GM19463 (cell line): ENCODE results near the gene NDOR1.

Experiments
- ATAC-seq: cut with Tn5 transposase; IDR thresholded peaks from one replicate; pipeline ENCODE4 v1.9.1; 2021; ENCODE audit warnings: mild to moderate bottlenecking, moderate library complexity; ENCODE audit not compliant: unreplicated experiment

Gene NDOR1

DNA sequence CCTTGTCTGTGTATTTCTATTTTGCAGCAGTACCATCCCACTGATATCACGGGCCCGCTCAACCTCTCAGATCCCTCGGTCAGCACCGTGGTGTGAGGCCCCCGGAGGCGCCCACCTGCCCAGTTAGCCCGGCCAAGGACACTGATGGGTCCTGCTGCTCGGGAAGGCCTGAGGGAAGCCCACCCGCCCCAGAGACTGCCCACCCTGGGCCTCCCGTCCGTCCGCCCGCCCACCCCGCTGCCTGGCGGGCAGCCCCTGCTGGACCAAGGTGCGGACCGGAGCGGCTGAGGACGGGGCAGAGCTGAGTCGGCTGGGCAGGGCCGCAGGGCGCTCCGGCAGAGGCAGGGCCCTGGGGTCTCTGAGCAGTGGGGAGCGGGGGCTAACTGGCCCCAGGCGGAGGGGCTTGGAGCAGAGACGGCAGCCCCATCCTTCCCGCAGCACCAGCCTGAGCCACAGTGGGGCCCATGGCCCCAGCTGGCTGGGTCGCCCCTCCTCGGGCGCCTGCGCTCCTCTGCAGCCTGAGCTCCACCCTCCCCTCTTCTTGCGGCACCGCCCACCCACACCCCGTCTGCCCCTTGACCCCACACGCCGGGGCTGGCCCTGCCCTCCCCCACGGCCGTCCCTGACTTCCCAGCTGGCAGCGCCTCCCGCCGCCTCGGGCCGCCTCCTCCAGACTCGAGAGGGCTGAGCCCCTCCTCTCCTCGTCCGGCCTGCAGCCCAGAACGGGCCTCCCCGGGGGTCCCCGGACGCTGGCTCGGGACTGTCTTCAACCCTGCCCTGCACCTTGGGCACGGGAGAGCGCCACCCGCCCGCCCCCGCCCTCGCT is 37.5 kb upstream of the NDOR1 start:
- peak; percentile 34 for ATAC-seq

- peak; percentile 7 for ATAC-seq
Observed at GRCh38 chr9:137168573-137168903, 37.0 kb upstream of the NDOR1 start.

DNA sequence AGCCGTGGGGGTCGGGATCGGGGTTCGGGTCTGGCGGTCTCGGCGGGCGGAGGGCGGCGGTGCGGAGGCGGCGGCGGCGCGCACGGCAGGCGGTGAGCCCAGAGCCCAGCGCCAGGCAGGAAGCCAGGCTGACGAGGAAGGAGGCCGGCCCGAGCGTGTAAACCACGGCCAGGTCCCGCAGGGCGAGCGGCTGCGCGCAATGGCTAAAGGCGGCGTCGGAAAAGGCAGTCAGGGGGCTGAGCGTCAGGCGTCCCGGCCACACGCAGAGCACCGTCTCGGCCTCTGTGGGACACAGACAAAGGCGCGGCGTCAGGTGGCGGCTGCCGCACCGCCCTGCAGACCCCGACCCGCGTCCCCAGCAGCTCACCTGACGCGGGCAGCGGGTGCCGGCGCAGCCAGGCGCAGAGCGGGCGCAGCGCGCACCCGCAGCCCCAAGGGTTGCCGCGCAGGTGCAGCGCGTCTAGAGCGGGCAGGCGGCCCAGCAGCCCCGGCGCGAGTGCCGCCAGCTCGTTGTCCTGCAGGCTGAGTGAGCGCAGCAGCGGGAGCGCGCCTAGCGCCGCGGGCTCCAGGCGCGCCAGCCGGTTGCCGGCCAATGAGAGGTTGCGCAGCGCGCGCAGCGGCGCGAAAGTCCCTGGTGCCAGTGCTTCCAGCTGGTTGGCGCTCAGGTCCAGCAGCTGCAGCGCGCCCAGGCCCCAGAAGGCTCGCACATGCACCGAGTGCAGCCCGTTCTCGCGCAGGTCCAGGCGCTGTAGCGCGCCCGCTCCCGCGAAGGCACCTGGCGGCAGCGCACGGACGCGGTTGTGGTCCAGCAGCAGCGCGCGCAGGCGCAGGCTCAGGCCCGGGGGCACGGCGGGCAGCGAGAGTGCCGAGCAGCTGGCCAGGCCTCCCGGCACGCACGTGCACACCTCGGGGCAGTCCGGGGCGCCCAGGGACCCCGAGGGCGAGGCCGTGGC is 36.3 kb upstream of the NDOR1 start:
- ATAC-seq: no peak

GRCh38 chr9:137169896-137170358 is 35.6 kb upstream of the NDOR1 start, which contains the start of gene LRRC26:
Gene LRRC26, minus strand, starts transcription at chr9:137170051. Its CDS starts 108 bp downstream, at chr9:137169943.
- ATAC-seq: no peak

- ATAC-seq: no peak
Observed at GRCh38 chr9:137170486-137171148, 34.9 kb upstream of the NDOR1 start.

DNA sequence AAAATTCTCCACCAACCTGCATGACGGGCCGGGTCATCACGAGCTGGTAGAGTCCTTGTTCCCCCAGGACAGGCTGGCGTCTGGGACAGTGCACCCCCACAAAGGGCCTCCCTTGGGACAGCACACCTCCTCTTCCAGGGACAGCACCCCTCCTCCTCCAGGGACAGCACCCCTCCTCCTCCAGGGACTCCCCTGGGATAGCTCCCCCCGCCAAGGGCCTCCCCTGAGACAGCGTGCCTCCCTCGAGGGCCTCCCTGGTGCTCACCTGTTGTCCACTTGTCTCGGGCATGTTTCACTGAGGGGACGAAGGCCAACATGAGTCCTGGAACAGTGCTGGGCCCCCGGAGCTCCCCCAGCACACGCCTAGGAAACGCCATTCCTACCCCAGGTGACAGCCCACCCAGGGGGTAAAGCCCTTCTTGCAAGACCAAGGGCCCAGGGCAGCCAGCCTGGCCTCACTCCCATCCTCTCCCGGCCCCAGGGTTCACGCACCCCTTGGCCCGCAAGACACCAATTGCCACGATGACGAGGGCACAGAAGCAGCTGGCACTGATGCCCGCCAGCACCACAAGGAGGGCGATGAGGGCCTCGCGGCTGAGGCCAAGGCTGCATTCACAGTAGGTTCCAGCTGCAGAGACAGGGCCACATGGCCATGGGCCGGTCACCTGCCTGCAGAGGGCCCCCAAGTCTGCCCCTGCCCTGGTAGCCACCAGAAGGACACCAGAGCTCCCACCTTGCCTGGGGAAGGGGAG is 34.2 kb upstream of the NDOR1 start:
- ATAC-seq: no peak

DNA sequence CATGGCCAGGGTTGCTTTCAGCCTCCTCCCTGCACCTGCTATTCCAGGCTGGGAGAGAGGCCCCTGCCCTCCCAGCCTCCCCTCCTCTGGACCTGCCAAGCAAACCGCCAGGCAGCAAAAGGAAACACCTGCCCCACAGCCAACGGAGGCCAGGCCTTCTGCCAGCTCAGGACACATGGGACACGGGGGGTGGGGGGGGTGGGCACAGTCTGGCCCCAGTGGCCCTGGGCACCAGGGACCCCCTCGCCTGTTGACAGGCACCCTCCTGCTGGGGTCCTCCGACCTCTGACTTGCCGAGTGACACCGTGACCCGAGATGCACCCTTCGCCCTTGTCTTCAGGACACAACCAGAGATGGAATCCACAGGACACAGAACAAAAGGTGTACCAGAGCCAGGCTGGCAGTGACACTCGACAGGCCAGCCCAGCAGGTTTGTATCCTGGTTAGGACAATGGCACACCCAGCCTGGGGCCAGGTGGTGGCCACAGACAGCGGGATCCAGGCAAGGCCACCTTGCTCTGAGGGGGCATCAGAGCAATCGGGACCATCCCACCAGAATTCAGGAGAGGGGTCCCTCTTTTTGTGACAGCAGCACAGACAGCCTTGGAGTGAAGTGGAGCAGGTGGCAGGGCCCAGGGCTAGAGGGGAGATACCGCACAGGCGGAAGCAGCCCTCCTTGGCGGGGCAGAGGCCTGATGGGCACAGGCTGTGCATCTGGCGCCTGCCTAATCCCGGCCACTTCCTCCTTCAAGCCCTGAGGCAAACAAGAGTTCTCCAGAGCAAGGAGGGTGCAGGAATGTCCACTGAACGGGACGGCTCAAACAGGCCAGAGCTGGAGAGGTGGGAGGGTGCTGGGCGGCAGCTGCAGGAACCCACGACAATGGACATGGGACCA is 32.4 kb upstream of the NDOR1 start:
- no peak for ATAC-seq

DNA sequence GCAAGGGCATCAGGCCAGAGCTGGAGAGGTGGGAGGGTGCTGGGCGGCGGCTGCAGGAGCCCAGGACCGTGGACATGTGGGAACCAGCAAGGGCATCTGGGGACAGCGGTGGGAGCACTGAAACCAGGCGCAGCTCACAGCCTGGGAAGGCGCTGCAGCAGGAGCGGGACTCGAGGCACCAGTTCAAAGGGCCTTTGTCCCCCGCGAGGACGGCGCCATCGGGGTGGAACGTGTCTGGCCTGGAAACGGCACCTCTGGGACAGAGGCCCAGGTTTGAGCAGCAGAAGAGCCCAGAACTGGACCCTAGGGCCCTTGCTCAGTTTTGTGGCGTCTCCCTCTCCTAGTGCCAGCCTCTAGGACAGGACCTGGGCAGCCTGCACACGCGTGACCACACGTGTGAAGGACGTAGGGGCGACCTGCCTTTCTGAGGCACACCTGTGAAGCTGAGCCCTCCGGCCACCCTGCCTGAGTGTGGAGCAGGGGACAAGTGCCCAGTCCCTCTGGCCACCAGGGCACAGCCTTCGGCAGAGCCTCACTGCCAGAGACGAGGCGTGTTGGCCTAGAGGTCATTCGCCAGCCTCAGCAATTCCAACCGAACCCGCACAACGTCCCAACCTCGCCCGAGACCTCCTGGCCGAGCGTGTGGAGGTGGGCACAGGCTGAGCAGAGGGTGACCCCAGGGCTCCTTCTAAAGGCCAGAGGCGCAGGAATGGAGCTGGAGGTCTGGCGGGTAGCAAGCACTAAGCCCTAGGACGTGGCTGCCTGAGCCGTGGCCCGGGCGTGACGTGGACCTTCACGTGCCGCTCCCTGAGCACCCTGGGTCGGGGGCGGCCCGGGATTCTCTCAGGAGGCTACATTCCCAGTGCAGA is 31.5 kb upstream of the NDOR1 start:
- no peak for ATAC-seq

- no peak for ATAC-seq
Observed at GRCh38 chr9:137174722-137175293, 30.7 kb upstream of the NDOR1 start.

- ATAC-seq: no peak
Observed at GRCh38 chr9:137175345-137175961, 30.0 kb upstream of the NDOR1 start.

DNA sequence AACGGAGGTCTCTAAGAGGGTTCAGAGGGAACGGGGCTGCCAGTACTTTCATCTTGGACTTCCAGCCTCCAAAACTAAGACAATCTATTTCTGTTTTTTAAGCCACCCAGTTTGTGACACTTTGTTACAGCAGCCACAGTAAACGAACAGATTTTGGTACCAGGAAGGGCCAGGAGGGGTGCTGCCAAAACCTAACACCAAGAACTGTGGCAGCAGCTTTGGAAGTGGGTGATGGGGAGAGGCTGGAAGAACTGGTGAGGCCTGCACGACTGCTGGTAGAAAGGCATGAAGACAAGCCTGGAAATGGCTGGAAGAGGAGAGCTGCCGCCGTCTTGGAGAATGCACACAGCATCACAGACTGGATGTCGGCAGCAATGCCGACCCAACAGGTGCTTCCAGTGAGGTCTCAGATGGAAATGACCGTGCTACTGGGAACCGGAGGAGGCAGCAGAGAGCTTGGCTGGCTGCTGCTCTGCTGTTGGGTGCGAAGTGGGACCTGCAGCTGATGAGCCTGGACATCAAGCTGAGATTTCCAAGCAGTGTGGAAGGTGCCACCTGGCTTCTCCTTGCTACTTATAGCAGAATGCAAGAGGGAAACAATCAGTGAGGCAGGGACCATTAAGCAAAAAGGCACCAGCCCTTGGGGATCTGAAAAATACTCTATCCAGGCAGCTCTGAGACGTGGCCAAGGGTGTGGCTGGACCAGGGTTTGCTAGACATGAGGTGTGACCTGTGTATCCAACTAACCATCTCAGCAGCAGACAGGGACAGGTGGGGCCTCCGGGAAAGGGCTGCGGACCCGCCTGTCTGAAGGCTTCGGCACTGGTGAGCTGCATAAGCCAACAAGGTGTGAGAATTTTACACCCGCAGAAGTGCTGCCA is 29.0 kb upstream of the NDOR1 start:
- ATAC-seq: no peak

DNA sequence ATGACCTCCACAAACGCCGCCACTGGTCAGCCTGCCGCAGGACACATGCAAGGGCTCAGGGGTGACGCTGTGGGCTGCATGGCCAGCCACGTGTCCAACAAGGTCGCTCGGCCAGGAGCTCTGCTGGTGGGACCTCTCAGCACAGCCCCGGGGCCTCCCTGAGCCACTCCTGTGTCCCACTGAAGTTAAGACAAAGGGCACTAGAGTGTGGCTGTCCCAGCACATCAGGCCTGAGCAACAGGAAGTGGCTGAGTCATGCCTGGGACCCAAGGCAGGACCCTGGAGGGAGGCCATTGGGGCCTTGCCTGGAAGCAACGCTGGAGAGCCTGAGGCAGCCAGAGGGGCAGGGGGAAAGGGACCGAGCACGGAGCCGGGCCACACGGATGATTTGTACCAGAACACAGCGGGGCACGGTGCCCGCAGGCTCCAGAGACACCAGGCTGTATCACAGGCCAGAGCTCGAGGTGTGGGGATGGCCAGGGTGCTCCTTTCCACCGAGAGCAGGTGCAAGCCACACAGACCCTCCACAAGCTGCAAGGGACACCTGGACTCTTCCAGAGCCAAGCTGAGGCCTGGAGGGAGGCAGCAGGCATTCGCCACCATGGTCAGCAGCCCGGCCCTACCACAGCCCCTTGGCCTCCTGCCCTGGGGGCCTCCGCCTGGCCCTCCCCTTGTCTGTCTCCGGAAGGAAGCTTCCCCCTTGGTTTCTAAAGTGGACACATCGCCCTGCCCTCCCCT is 27.1 kb upstream of the NDOR1 start:
- ATAC-seq: no peak

GRCh38 chr9:137178939-137179630 is 26.4 kb upstream of the NDOR1 start:
- ATAC-seq: no peak

DNA sequence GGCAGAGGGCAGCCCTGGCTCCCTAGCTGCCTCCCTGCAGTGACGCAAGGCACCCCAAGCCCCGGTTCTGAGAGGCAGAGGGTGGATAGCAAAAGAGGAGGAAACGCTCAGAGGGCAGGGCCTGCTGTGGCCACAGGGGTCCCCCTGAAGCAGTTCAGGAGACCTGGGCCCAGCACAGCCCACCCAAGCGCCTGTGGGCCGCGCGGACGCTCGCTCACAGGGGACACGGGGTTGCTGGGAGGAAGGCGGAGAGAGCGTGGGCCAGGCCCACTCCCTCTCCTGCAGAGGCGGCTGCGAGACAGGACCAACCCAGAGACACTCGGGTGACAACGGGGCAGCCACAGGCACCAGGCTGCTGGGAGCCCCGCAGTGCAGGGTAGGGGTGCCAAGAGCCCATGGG is 25.7 kb upstream of the NDOR1 start:
- ATAC-seq: no peak

DNA sequence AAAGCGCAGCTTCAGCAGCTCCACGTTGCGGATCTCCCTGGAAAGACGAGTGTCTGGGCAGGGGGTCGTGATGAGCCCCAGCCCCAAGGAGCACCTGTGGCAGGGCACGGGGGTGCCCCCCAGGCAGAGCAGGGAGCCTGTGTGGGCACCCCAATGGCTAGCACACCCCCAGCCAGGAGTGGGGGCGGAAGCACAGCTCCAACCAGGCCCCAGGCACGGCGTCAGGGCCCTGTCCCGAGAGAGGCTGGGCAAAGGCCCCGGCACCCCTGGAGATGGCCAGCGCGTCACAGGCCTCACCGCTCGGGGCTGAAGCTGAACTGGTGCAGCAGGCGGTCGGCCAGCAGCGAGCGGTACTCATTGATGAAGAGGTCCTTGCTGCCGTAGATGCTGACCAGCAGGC is 25.0 kb upstream of the NDOR1 start:
- ATAC-seq: no peak

GRCh38 chr9:137181680-137182079 is 23.8 kb upstream of the NDOR1 start:
- no peak for ATAC-seq
